Mucosa of descending colon (tissue), 3 donors: ENCODE results near the gene PPM1B. TPM values are rescaled to one million over a fixed set of nuclear protein-coding genes. Genes with fewer than 3 reads are reported as not detected.
"Not testable (repeated sequence)": the region's sequence is repeated elsewhere in the genome, so short reads cannot be mapped to it uniquely, and the experiment has no call there.

Experiments
- ATAC-seq: fragments of 200-7000 bp; cut with Tn5 transposase; one replicate; pipeline ENCODE4 v1.9.1; 2020; ENCODE audit warnings: mild to moderate bottlenecking, moderate library complexity
- DNase-seq, 3 donors: peaks; one replicate each; pipeline ENCODE4 v3.0.0-alpha.2; 2020
- H3K36me3 ChIP-seq: fragments of 200-600 bp; one replicate; pipeline ENCODE4 v1.8.0; 2021; ENCODE audit warnings: low read depth, mild to moderate bottlenecking
- H3K4me1 ChIP-seq: fragments of 200-600 bp; one replicate; pipeline ENCODE4 v1.8.0; 2021; ENCODE audit warnings: low read depth, mild to moderate bottlenecking
- H3K4me3 ChIP-seq: fragments of 200-600 bp; one replicate; pipeline ENCODE4 v1.8.0; 2021; ENCODE audit warnings: mild to moderate bottlenecking
- H3K9me3 ChIP-seq: fragments of 200-600 bp; one replicate; pipeline ENCODE4 v1.8.0; 2021; ENCODE audit warnings: mild to moderate bottlenecking
- CTCF ChIP-seq: fragments of 200-600 bp; IDR thresholded peaks from one replicate; pipeline ENCODE4 v1.8.0; 2022; ENCODE audit warnings: antibody characterized with exemption, mild to moderate bottlenecking
- intact Hi-C, 2 donors: fragments of 100-400 bp; cut with DNase I in 1 of 2; cut with micrococcal nuclease in 1 of 2; formaldehyde crosslinking; loops; one replicate each; pipeline versions ENCODE4 v1.11.0 to v1.11.1; 2022; cut with DNase I, micrococcal nuclease
- total RNA-seq, 3 donors: library from RNA; stranded (reverse); fragmentation: NEBNext Ultra II Directional in 2 of 3; extraction: Animal tissue kit (Norgen Biotek cat#: 25700) in 2 of 3; gene quantifications; one replicate each; pipeline versions ENCODE4 v1.2.1 to v1.2.4, GENCODE V29; 2021 to 2023
- donor health status: DM: no; HTN: no; CAD: no; lungs with moderate emphysema.
- donor health status: DM: no; HTN: no; CAD: no.
- donor health status: DM: no; HTN: yes; CAD: no.

The PPM1B gene
- total RNA-seq, 3 donors from 2014 or later = 59.8 to 75.4 (median 65.2) TPM

GRCh38 chr2:44167908-44168680 is 581 bp upstream of the PPM1B start:
- H3K9me3 ChIP-seq = peaks cover 4% of the 10 kb centered on the region
- DNase-seq (peak; percentile 96 to 99 (median 98)), ATAC-seq (peak; percentile 83)
- no peak for TF ChIP-seq CTCF
- peaks cover 5% of the 10 kb centered on the region for H3K36me3 ChIP-seq
- H3K4me3 ChIP-seq = peak overlapping the region; percentile 96
- H3K4me1 ChIP-seq = peaks cover 12% of the 10 kb centered on the region
- intact Hi-C loops = no loop called here

GRCh38 chr2:44169155-44169898 is 652 bp downstream of the PPM1B start:
- intact Hi-C loops = no loop called here
- Histone ChIP-seq H3K4me3 (peak overlapping the region; percentile 96), H3K36me3 (peaks cover 5% of the 10 kb centered on the region), H3K9me3 (peaks cover 4% of the 10 kb centered on the region), H3K4me1 (peaks cover 12% of the 10 kb centered on the region)
- TF ChIP-seq CTCF = no peak
- peak; percentile 40 for ATAC-seq
- DNase-seq = peak in 2 of 3 donors; percentile 70 to 71

GRCh38 chr2:44170311-44170717 is 1.6 kb downstream of the PPM1B start:
- H3K4me3 ChIP-seq = no peak overlapping the region
- intact Hi-C loops = no loop called here
- DNase-seq (no peak), ATAC-seq (no peak)
- TF ChIP-seq CTCF = no peak
- peaks cover 5% of the 10 kb centered on the region for H3K36me3 ChIP-seq
- peaks cover 16% of the 10 kb centered on the region for H3K4me1 ChIP-seq
- H3K9me3 ChIP-seq = no peaks in the 10 kb centered on the region

GRCh38 chr2:44171018-44171417 is 2.3 kb downstream of the PPM1B start:
- no peak for TF ChIP-seq CTCF
- H3K36me3 ChIP-seq = peaks cover 5% of the 10 kb centered on the region
- no peaks in the 10 kb centered on the region for H3K9me3 ChIP-seq
- DNase-seq = no peak
- ATAC-seq = no peak
- intact Hi-C loops = no loop called here
- no peak overlapping the region for H3K4me3 ChIP-seq
- peaks cover 16% of the 10 kb centered on the region for H3K4me1 ChIP-seq

- H3K4me3 ChIP-seq, intact Hi-C loops: not testable (repeated sequence)
- H3K4me1 ChIP-seq = peaks cover 16% of the 10 kb centered on the region
Observed at GRCh38 chr2:44171442-44171841, 2.8 kb downstream of the PPM1B start.

GRCh38 chr2:44172576-44172975 is 3.9 kb downstream of the PPM1B start:
- no peak for TF ChIP-seq CTCF
- intact Hi-C loops = no loop called here
- no peak overlapping the region for H3K4me3 ChIP-seq
- DNase-seq = no peak
- no peaks in the 10 kb centered on the region for H3K9me3 ChIP-seq
- H3K4me1 ChIP-seq = peaks cover 16% of the 10 kb centered on the region
- peaks cover 3% of the 10 kb centered on the region for H3K36me3 ChIP-seq
- no peak for ATAC-seq

More at GRCh38 chr2:44171442-44171841, 2.8 kb downstream of the PPM1B start:
- not testable (repeated sequence) for ATAC-seq, H3K9me3 ChIP-seq, DNase-seq, H3K36me3 ChIP-seq
